HG03565 (cell line): Measurements from ENCODE around the gene EEF1E1.

Source experiments
- ATAC-seq: cut with Tn5 transposase; IDR thresholded peaks from one replicate; pipeline ENCODE4 v1.9.1; 2021; ENCODE audit warnings: mild to moderate bottlenecking, moderate library complexity; ENCODE audit not compliant: unreplicated experiment

Gene EEF1E1

DNA sequence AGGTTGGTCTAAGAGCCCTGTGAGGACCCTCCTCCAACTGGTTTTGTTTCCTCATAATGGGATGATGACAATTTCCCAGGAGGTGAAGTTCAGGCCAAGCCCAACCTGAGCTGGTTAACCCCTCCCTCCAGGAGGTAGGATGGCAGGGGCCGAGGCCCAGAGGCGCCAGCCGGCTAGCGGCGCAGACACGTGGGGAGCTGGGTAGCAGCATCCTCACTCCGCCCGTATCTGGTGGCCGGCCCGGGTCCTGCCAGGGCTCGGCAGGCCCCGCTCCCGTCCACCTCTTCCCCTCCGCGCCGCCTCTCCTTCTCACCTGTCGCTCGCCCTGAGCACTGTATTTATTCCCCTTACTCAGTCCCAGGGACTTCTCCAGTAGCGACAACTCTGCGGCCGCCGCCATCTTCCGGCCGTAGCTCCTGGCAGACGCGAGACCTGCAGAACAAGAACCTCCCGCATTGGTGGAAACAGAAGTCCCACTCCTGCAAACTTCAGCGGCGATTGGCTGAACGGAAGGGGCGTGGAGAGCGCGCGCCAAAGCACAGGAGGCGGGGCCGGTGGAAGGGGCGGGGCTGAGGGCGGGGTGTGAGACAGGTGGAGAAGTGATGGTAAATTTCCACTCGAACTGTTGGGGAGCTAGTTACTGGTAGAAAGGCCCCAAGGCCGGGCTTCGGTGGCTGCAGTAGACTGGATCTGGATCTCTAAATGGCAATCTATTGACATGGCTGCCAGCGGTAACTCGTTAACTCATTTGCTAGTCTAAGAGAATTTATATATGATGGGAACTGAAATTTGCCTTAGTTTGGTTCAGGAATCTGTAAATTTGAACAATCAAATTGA is at the start of gene EEF1E1:
TSS of gene EEF1E1 (minus strand) at position 427 of the 837 bp plus-strand sequence. CDS start at position 400, 27 bp downstream.
- ATAC-seq = peak; percentile 98

DNA sequence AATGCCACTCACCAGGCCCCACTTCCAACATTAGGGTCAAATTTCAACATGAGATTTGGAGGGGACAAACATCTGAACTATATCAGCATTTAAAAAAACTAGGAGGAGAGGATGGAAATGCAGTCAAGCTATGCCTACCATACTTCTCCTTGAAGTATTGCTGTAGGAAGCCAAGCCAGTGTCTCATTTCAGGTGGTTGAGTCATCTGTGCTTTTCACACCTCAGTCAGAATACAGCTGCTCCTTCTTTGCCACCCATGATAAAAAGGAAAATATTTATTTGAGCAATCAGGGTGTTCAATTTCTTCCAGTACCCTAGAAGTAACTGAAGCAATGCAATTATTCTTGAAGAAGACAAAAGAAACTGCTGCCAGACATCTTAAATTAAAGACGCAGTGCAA is 47.0 kb upstream of the EEF1E1 start:
- no peak for ATAC-seq

DNA sequence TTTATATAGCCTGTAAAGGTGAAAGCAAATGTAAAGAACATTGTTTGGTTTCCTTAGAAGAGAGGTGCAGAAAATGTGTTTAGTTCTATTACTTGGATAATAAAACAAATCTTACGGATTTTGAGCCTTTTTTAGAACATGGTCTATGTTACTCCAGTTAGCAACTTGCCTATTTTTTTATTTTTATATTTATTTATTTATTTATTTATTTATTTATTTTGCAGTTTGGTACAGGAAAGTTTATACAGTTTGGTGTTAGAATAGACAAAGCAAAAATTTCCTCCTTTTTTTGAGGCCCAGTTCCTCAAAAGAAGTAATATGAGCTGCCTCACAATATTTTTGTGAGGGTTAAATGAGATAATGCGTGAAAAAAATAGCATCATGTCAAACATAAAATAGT is 41.6 kb upstream of the EEF1E1 start:
- ATAC-seq = no peak

DNA sequence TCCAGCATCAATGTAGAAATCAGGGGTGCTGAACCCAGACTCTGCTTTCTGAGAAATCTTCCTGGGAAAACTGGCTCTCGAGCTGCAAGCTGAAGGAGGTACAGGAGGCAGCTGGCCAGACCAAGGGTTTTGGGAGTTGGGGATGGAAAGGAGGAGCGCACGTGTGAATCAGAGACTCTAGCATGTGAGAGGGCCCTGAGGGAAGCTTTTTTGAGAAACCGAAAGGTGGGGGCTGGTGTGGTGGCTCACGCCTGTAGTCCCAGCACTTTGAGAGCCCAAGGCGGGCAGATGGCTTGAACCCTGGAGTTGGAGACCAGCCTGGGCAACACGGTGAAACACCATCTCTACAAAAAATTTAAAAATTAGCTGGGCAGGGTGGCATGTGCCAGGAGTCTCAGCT is 37.1 kb upstream of the EEF1E1 start:
- no peak for ATAC-seq

DNA sequence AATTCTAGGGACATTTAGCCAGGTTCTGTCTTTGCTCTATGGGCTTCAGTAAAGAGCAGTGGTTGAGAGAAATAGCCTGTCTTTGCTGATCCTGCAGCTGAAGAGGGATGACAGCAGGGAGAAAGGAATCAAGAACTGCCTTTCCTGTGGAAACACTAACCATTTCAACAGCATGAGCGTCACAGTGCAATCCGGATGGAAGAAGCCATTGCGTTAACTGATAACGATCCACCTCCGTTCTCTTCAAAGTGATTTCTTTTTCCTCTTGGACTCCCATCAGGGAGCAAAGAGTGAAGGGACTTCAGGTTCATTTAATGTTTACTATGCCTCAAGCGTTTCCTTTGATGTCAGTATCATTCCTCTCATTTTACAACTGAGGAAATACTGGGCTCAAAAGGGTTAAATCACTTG is 35.2 kb upstream of the EEF1E1 start:
- ATAC-seq = no peak

DNA sequence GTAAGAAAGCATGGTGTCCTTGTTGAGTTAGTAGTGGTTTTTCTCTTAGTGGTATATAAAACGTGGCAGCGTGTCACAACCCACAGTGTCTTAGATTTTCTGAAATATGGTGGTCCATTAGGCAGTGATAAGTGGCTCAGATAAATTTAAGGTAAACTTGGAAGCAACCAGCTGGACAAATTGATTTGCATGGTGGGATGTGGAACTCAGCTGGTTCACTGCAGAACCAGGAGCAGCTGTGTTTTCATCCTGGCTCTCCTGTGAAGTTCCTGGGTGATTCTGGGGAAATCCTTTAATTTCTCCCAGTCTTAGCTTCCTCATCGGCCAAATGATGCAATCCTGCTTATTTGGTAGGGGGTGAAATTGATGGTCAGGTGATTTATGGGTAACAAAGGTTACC is 32.9 kb upstream of the EEF1E1 start:
- no peak for ATAC-seq

DNA sequence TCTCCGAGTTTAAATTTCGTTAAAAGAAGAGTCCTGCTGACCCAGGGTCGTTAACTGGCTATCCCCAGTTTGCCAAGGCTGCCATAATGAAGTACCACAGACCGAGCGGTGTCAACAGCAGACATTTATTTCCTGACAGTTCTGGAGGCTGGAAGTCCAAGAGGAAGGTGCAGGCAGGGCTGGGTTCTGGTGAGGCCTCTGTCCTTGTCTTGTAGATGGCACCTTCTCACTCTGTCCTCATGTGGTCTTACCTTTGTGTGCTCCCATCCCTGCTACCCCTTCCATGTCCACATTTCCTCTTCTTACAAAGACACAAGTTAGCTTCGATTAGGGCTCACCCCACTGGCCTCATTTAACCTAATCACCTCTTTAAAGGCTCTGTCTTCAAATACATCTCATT is 29.8 kb upstream of the EEF1E1 start:
- ATAC-seq = no peak

DNA sequence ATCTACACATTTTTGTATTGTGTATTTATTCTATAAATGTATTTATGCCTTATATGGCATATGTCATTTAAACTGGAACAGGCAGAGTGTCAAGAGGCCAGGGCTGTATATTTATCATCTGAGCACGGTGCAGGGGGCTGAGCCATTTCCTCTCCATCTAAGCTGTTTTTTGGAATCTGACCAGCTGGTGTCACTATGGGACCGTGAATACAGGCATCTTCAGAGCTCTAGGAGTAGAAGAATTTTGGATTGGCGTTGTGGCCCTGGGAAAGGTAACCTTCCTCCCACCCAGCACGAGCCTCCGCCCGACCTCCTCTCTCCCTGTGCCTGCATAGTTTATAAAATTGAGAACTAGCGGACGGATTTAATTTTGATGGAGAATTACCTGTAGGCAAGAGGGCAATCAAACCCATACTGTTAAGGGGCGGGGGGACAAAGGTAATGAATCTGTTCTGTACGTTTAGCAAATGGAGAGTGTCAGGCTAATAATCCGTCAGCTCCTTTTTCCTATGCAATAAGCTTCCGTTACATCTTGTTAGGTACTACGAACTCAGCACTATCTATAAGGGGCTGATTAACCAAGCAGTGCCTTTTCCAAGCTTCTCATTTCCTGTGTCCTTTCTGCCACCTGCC is 29.0 kb upstream of the EEF1E1 start:
- peak; percentile 61 for ATAC-seq

DNA sequence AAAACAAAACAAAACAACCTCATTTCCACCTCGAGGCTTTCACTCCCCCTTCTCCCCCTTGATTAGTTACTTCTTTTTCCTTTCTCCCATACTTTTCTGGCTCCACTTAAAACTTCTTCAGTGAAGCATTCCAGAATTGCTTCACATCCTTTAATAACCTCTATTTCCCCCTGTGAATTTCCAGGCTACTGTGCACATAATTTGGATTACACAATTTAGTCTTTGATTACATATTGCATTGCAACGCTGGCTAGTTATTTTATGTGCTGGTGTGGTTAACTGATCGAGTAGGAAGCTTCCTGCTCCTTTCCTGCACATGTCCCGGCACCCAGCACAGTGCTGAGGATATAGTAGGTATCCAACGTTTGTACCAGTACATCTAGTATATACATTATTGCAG is 28.1 kb upstream of the EEF1E1 start:
- no peak for ATAC-seq

DNA sequence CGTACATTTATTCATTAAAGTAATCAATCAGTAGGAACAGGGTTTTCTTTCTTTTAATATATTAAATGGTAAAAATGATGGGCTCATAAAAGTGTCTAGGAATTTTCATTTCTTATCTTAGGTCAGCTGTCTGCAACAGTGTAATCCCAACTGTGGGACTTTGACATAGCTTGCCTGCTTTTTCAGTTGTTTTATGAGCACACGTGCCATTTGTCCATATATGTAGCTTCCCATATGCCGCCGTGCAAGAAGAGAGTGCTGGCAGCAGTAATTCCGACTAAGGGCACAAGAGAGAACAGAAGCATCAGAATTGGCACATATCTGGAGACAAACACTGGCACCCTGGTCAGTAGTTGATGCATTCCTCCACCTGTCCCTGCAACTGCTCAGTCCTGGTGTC is 20.9 kb upstream of the EEF1E1 start:
- no peak for ATAC-seq

DNA sequence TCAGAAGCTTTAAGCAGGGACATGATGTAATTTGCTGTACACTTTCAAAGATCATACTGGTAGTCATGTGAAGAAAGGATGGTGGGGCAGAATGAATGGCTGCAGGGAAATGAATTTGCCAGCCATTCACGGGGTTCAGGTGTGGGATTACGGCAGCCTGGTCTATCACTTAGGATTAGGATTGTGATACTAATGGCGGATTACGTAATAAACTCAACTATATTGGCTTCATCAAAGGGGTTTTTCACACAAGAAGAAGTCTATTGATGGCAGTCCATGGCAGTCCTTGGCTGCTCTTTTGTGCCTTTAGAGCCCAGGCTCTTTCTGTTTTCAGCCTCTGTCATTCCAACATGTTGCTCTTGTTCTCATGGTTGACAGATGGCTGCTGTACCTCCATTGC is 12.6 kb upstream of the EEF1E1 start:
- no peak for ATAC-seq

DNA sequence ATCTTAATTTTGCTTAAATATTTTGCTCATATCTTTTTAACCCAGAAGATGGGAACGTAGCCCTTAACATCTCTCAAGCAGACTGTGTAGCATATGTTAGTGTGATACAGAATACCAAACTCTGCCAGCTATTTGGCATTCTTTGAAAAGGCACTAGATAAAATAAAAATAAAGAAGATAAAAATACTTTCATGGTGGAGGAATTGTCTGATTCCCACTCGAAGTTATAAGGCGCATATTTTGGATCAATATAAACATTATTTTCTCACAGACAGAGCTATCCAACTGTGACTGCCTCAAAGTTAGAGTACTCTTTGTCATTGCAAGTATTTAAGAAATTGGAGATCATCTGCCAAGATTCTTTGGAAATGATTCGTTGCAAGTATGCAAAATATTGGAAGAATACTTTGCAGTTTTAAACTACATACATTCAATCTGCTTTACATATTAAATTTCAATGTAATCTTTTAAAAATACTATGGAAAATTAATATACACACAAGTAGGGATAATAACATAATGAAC is 10.8 kb upstream of the EEF1E1 start:
- no peak for ATAC-seq

DNA sequence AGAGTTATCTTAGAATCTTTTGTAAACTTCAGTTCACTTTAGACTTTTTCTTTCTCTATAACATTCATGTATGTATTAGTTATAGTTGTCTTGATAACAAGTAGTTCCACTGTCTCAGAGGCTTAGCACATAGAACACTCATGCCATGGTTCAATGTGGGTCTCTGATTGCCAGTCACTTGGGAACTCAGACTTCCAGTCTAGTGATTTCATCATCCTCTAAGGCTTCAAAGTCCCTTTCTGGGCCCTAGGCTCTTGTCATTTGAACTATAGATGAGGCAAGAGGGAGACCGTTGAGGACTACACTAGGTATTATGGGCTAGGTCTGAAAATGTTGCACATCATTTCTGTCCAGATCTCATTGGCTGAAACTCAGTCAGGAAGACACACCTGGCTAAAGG is 8.4 kb upstream of the EEF1E1 start:
- ATAC-seq = no peak

DNA sequence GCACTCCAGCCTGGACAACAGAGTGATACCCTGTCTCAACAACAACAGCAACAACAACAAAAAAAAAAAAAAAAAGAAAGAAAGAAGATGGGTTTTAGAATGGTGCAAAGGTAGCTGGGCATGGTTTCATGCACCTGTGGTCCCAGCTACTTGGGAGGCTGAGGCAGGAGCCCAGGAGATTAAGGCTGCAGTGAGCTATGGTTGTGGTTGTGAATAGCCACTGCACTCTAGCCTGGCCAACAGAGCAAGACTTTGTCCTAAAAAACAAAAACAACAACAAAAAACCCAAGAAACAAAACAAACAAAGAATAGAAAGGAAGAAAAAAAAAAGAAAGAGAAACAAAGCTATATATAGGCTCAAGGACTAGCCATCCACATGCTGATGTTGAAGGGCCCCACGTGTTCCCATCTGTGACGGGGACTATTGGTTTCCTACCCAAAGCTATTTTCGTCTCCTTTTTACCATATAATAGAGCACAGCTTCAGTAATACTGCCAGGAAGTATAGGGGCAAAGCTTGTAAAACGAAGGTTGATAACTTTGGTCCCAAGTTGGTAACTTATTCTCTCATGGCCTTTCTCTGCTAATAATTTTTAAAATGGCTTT is 7.9 kb upstream of the EEF1E1 start:
- peak; percentile 55 for ATAC-seq

DNA sequence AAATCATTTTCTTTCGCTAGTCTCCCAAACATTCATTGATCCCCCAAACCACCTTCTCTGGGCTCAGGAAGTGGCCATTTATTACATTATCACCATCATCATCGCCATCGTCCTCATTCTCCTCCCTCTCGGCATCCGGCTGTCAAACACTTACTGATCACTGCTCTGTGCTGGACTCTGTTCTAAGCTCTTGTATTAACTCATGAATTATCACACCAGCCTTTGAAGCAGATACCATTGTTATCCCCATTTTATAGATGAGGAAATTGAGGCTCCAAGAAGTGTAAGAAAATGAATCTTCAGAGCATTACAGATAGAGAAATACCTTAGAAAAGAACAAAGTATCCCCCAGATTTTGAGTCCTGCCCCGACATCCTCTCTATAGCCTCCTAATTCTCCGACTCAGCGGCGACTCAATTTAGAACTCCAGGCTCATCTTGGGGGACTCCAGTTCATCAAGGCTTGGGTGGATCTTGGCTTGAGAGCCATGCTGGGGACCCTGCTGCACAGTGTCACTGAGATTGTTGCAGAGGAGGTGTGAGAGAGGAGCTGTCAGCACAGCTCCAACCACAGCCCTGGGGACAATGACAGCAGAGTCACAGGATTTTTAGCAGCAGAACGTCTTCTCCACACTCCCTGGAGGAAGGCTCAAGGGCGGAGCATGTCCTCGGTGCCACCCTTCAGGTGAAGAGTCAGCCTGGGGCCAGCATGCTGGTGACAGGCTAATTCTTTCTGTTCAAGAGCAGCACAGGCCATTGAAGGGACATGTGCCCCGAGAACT is 6.6 kb upstream of the EEF1E1 start:
- no peak for ATAC-seq

DNA sequence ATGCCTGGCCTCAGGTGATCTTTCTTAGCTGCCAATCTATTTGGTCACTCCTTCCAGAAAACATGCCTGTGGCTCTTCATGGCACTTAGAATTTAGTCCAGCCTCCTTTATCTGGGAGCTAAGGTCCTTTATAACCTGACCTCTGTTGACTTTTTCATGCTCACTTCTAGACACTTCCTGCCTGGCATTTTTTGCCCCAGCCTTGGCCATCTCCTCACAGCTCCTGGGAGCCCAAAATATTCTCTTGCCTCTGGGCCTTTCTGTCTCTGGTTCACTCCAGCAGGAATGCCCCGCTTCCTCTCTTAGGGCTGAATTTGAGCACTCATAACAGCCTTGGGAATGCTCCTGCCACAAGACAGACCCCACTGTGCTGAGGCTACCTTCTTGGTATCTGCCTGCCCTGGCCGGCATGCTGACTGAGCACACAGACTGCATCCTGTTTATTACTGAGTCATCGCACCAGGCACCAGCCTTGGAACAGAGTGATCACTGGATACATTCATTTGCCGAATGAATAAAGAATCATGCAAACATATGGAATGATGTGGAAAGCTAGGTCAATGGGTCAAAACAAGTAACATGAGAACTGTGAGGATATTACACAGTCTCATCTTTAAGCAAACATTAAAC is 5.8 kb upstream of the EEF1E1 start:
- ATAC-seq = no peak

DNA sequence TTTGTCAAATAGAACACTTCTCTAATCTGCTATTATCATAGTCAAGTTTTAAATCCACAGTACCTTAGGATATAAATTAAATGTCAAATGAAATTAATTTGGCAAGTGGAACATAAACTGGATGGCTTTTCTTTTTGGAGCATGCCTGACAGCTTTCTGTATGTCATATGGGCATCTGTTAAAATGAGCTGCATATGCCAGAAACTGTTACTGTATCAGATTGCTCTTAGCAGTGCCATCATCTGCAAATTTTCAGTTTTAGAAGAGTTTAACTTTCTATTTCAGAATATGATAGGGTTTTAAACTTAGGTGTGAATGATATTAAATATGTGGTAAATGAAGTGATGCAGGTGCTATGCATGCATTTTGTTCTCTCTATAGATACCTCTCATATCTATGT is 3.4 kb upstream of the EEF1E1 start:
- no peak for ATAC-seq

DNA sequence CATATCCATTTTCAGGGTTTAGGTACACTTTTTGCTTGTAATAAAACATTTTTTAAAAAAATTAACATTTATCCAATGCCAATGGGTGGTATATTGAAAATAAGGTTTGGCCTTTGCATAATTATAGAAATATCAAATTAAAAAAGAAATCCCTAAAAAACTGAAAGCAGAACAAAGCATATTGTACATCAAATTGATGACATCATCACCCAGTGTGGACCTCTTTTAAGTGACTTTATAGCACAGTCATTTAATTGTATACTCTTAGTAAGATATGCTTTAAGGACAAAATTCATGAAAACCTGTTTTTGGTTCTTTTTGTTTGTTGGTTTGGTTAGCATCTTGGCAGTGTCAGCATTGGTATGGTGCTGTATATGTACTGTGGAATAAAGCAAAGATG is 1.4 kb upstream of the EEF1E1 start:
- no peak for ATAC-seq

DNA sequence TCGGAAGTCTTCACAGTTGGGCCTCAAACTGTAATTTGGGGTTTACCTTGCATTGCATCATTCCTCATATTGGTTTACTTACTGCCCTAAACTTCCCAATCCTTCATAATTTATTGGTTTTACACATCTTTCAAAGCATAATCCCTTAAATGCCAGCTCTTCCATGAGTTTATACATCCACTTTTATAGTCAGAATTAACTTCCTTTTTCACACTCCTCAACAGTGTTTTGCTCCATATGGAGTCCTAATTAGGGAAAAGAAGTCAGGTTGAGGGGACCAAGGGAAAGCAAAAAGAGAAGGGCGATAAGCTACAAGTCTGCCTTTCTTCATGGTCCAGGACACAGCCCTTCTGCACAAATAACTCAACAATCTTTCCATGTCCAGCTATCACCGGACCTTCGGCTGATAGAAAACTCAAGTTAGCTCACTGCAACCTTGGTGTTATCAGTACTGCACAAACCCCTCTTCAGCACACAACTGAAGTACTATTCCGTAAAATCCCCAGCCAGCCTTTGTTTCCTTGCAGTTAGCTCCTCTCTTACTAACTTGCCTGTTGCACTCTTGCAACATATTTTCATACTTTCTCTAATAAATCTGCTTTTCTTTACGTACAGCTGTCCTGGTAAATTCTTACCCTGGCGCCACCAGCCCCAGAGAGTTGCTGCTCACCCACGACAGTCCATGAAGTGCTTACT is 2.0 kb downstream of the EEF1E1 start:
- no peak for ATAC-seq

DNA sequence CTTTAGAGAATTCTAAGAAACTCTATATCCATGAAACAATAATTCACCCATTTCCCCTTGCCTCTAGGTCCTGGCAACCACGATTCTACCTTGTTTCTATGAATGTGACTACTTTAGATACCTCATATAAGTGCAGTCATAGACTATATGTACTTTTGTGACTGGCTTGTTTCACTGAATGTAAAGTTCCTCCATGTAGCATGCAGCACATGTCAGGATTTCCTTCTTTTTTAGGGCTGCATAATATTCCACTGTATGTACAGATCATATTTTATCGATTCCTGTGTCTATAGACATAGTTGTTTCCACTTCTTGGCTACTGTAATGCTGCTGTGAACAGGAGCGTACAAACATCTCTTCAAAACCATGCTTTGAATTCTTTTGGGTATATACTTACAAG is 11.7 kb downstream of the EEF1E1 start:
- no peak for ATAC-seq
